Activated CD8-positive, alpha-beta memory T cell treated with anti-CD3 and anti-CD28 coated beads, Interleukin-2, amount 50 U/mL, for 1 hour (primary cell): ENCODE measurements around the gene TMEM253.

ENCODE experiments used
- DNase-seq: peaks from one replicate; pipeline ENCODE4 v3.0.0-alpha.2; 2020; ENCODE audit errors: extremely low read depth

Gene TMEM253

DNA sequence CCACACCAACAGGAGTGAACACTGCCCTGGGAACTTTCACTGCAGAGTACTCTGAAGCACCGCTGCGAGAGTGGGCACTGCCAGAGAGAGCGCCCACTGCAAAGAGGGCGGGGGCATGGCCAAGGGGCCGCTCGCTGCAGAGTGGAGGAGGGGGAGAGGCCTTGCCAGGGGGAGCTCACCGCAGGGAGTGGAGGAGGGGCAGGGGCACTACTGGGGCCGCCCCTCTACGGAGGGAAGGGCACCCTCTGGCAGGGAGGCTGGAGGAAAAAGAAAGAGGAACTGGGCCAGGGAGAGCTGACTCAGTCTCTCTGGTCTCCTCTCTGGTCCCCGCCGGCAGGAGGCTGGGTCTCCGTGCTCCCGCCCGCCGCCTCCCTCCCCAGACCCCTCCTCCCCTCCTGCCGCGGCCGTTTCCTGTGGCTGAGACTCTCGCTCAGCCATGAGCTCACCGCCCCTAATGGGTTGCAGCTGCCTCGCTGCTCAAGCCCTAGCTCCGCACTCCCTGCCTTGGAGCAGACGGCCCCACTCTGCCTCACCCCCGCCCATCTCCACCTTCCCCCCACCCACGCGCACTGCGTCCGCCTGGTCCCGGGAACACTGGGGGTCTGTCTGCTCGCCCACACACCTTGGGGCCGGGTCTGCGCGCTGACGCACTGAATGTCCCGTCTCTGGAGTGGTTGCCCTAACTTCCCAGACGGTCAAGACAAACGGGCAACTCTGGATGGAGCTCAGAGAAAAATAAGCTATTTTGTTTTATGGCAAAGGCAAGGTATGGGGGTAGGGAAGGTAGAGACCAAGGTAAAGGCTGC is 29.4 kb upstream of the TMEM253 start:
- no peak for DNase-seq

DNA sequence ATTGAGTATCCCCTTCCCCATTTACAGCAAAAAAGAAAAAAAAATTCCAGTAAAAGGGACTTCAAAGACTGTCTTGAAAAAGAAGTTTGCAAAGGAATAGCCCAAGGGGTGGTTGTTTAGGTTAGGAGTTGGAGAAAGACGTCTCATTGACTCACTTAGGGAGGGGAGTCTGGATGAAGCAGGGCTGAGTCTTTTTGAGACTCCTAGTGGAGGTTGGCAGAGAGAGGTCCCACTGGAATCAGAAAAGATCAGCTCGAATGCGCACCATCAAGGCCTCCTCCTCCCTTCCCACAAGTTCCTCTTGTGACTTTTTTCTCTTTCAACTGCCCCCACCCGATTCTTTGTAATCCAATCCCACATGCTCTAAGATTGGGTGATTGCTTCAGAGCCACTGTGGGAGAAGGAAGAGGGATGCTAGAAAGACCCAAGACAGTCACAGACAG is 28.8 kb upstream of the TMEM253 start:
- DNase-seq: no peak

- DNase-seq: no peak
These were observed 28.0 kb upstream of the TMEM253 start for GRCh38 chr14:21072781-21073339.

- no peak for DNase-seq
These were observed 26.9 kb upstream of the TMEM253 start for GRCh38 chr14:21073921-21074320.

DNA sequence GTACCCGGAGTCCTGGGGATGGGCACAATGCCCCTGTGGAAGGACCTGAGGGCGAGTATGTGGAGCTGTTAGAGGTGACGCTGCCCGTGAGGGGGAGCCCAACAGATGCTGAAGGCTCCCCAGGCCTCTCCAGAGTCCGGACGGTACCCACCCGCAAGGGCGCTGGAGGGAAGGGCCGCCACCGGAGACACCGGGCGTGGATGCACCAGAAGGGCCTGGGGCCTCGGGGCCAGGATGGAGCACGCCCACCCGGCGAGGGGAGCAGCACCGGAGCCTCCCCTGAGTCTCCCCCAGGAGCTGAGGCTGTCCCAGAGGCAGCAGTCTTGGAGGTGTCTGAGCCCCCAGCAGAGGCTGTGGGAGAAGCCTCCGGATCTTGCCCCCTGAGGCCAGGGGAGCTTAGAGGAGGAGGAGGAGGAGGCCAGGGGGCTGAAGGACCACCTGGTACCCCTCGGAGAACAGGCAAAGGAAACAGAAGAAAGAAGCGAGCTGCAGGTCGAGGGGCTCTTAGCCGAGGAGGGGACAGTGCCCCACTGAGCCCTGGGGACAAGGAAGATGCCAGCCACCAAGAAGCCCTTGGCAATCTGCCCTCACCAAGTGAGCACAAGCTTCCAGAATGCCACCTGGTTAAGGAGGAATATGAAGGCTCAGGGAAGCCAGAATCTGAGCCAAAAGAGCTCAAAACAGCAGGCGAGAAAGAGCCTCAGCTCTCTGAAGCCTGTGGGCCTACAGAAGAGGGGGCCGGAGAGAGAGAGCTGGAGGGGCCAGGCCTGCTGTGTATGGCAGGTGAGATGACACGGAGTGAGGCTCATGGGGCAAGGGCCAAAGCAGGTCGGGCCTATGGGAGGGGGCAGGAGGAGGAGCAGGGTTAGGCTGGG is 26.2 kb upstream of the TMEM253 start:
- no peak for DNase-seq

GRCh38 chr14:21075719-21076437 is 25.0 kb upstream of the TMEM253 start:
- DNase-seq: no peak

DNA sequence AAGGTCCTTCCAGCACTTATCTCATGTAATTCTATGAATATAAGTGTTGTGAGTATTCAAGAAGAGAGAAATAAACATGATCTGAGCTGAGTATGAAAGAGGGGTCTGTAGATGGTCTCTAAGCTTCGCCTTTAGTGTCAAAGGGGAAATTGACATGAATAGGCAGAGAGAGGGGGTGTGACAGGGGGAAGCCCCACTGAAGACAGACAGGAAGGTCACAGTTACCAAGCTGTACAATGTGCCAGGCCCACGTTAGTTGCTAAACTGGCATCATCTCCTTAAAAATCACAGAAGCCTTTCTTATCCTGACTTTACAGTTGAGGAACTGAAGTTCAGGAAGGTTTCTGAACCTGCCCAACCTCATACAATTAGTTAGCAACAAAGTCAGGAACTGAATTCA is 23.2 kb upstream of the TMEM253 start:
- DNase-seq: no peak

GRCh38 chr14:21078287-21078686 is 22.6 kb upstream of the TMEM253 start:
- DNase-seq: no peak

DNA sequence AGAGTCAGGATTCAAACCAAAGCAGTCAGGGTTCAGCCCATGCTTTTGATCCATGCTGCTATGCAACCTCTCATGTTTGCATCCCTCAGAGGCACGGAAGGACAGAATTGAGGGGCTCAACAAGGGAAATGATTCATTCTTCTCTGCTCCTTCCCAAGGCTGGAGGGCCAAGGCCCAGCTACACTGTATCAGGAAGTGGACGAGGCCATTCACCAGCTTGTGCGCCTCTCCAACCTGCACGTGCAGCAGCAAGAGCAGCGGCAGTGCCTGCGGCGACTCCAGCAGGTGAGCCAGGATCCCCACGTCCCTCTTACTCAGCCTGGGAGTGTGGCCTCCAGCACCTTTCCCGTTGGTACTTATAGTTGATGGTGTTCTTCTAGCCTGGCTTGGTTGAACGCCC is 22.1 kb upstream of the TMEM253 start:
- DNase-seq: no peak

DNA sequence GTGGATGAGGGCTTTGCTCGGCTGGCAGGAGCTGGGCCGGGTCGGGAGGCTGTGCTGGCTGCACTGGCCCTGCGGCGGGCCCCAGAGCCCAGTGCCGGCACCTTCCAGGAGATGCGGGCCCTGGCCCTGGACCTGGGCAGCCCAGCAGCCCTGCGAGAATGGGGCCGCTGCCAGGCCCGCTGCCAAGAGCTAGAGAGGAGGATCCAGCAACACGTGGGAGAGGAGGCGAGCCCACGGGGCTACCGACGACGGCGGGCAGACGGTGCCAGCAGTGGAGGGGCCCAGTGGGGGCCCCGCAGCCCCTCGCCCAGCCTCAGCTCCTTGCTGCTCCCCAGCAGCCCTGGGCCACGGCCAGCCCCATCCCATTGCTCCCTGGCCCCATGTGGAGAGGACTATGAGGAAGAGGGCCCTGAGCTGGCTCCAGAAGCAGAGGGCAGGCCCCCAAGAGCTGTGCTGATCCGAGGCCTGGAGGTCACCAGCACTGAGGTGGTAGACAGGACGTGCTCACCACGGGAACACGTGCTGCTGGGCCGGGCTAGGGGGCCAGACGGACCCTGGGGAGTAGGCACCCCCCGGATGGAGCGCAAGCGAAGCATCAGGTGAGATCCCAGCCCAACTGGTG is 19.2 kb upstream of the TMEM253 start:
- no peak for DNase-seq

- DNase-seq: no peak
These were observed 17.1 kb upstream of the TMEM253 start for GRCh38 chr14:21083565-21084325.

DNA sequence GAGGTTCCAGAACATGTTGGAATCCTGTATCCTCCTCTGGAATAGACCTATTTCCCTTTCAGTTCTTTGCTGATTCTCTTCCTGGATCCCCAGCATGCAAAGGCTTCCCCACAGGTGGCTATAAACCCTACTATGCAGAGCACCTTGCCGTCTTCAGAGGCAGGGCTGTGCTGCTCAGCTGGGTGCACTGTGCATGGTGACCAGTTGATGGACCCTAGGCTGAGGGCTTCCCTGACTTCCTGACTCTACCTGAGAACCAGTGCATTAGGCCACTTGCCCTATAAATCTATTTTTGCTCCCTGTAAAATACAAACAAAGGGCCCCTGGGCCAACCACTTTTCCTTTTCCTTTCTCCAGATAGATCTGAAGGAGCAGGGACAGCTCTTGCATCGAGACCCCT is 16.5 kb upstream of the TMEM253 start:
- no peak for DNase-seq

- no peak for DNase-seq
These were observed 15.6 kb upstream of the TMEM253 start for GRCh38 chr14:21084998-21085853.

GRCh38 chr14:21086908-21087293 is 14.0 kb upstream of the TMEM253 start:
- no peak for DNase-seq

- DNase-seq: peak; percentile 86
These were observed 13.4 kb upstream of the TMEM253 start for GRCh38 chr14:21087294-21088091.

DNA sequence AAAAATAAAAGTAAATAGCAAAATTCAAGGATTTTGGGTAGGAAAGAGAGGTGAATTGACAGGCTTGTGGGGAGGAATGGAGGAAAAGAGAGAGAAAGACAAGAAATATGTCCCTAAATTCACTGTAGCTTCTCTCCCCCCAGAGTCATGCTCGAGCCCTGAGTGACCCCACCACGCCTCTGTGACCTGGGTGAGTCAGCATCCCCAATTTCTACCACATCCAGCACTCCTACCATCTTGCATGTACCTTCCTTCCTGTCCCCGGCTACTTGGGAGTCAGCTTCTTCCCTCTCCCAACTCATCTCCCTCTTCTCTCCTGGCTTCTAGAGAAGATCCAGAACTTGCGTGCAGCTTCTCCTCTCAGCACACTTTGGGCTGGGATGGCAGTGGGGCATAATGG is 12.2 kb upstream of the TMEM253 start:
- no peak for DNase-seq

GRCh38 chr14:21089271-21089670 is 11.6 kb upstream of the TMEM253 start:
- DNase-seq: no peak

GRCh38 chr14:21089877-21090193 is 11.0 kb upstream of the TMEM253 start:
- no peak for DNase-seq
